Activated CD8-positive, alpha-beta memory T cell treated with anti-CD3 and anti-CD28 coated beads, Interleukin-2, amount 50 U/mL, for 24 hours (primary cell): ENCODE measurements around the gene CHMP2A.
"Not testable (repeated sequence)": the region's sequence is repeated elsewhere in the genome, so short reads cannot be mapped to it uniquely, and the experiment has no call there.

Experiments
- DNase-seq: peaks from one replicate; pipeline ENCODE4 v3.0.0-alpha.2; 2020; ENCODE audit errors: extremely low read depth

Gene CHMP2A

DNA sequence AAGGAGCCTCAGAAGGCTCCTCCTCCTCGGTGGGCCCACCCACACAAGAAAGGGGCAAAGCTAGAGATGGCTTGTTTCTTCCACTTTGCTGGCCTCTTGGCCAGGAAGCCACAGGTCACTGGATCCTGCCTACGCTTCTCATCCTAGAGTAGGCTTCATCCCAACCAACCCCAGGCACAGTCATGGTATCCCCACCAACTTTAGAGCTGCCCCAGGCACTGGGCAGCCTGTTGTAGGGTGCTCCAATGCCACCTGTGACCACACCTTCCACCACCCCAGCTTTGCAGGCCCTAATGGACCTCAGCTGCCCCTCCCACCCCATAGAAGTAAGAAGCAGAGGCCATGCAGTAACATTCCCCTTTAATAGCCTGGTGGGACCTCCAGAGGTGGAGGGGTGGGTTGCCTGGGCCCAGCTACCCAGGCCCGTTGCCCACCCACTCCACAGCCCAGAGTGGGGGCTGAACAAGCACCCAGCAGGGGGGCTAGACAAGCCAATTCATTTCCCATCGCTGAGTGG is 522 bp upstream of the CHMP2A start:
- DNase-seq = no peak

DNA sequence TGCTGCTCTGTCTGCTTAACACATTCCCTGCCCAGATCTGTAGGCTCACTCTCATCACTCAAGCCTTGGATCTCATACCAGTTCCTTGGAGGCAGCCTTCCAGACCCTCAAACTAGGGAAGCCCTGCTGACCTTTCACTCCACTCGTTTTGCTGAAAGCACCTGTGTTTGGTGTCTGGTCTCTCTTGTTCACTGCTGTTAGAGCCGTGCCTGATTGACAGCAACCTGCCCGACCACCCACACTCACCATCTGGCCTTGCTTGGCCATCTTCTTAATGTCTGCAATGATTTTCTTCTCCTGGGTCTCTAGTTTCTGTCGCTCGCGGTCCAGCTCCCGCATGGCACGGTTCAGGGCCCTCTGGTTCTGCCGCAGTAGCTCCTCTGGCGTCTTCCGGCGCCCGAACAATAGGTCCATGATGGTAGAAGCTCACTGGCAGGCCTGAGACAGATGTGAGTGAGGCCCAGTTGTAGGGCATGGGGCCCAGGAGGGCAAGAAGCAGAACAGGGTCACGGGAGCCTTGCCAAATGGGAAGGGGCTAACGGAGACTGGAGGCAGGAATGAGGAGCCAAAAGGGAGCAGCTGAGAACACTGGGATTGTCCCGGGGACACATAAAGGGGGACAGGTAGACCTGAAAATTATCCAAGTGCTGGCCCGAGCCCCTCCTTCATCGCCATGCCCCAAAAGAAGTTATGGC is 959 bp downstream of the CHMP2A start:
- DNase-seq = no peak

DNA sequence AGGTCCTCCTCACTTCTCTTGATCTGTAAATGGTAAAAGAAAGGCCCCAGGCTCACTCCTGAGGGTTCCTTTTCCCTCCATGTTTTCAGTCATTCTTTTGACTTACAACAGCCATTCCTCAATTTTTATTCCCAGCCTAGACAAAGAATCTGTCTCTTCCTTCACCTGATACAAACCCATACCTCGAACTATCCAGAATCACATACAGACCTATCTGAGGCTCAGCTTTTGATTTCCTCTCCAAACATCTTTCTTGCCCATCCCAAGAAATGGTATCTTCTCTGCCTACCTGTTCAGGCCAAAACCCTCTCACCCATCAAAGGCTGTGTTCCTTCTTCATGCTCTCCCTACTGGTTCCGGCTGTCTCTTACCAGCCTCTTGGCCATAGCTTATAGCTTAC is 2.2 kb downstream of the CHMP2A start:
- DNase-seq = no peak

DNA sequence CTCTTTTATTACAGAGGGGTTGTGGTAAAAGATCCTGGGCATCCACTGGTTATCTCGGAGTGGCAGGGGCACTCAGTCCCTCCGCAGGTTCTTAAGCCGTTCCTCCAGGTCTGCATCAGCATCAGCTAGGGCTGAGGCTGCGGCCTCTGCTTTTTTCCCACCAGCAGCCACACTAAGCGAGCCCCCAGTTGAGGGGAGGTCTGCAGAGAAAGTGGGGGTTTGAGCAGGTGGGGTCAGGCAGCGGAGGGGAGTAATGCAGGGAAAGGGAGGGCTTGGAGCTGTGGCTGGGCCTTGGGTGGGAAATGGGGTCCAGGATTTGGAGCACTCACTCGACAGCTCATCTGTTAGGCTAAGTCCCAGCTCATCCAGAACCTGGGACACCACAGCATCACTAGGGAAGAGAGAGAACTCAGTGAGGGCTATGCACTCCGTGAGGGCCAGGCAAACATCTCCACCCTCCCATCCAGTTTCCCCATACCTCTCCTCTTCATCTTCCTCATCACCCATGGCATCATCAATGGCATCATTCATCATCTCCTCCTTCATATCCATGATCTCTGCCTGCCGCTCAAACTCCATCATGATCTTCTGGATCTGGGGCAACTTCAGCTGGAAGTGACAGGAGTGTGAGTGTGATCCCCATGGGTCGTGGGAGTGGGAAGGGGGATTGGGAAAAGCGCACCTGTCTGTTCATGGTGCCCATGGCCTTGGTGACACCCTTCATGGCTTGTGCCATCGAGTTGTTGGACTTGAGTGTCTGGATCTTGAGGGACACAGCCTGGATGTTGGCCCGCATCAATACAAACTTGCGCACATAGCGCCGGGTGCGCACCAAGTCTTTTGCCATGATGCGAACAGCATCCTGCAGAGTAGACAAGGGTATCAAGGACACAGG is 3.1 kb downstream of the CHMP2A start:
- DNase-seq = no peak

DNA sequence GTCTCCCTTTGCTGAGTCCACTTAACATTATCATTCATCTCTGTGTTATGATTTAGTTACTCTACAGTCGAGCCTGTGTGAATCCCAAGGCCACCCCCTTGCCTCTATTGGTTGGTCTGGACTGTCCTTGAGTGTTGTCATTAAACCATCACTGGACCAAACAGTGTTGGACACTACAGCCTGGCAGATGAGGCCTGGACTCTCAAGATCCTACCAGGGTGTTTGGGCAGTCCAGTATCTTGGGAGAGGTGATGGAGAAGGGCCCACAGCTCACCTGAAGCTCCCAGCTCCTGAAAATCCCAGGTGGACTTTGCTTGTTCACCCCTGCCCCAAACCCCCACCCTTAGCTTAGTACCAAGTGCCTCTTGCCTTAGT is 3.8 kb downstream of the CHMP2A start:
- no peak for DNase-seq

DNA sequence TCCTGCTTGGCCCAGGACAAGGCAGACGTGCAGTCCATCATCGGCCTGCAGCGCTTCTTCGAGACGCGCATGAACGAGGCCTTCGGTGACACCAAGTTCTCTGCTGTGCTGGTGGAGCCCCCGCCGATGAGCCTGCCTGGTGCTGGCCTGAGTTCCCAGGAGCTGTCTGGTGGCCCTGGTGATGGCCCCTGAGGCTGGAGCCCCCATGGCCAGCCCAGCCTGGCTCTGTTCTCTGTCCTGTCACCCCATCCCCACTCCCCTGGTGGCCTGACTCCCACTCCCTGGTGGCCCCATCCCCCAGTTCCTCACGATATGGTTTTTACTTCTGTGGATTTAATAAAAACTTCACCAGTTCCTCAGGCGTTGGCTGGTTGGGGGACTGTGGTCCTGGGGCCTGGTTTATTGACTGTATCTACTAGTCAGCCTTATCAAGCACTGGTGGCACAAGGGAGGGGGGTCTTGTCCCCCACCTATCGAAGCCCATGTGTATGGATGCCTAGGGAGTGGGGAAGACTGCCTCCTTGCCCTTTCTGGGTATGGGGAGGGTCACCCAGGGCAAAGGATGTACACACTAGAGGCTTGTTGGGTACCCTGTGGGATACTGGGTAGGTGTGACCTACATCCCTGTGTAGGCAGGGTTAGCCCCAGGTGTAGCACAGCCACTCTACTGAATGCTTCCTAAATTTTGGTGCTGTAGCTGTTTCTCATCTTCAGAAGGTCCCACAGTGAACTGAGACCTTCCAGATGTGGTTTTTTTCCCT is 4.4 kb downstream of the CHMP2A start:
- no peak for DNase-seq

DNA sequence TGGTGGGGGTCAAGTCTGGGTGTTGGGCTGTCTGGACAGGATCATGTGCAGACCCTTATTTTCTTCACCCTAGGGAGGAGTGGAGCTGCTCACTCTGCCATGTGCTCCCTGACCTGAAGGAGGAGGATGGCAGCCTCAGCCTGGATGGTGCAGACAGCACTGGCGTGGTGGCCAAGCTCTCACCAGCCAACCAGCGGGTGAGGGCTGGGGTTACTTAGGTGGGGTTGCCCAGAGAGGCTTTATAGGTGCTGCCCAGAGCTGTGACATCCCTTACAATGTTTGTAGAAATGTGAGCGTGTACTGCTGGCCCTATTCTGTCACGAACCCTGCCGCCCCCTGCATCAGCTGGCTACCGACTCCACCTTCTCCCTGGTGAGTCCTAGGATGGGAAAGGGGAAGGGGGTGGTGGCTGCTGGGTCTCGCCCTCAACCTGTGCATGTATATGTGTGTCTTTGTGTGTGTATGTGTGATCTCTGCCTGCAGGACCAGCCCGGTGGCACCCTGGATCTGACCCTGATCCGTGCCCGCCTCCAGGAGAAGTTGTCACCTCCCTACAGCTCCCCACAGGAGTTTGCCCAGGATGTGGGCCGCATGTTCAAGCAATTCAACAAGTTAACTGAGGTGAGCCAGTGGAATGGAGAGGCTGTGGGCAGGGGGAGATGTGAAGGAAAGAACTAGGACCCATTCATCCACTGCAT is 5.1 kb downstream of the CHMP2A start:
- no peak for DNase-seq

DNA sequence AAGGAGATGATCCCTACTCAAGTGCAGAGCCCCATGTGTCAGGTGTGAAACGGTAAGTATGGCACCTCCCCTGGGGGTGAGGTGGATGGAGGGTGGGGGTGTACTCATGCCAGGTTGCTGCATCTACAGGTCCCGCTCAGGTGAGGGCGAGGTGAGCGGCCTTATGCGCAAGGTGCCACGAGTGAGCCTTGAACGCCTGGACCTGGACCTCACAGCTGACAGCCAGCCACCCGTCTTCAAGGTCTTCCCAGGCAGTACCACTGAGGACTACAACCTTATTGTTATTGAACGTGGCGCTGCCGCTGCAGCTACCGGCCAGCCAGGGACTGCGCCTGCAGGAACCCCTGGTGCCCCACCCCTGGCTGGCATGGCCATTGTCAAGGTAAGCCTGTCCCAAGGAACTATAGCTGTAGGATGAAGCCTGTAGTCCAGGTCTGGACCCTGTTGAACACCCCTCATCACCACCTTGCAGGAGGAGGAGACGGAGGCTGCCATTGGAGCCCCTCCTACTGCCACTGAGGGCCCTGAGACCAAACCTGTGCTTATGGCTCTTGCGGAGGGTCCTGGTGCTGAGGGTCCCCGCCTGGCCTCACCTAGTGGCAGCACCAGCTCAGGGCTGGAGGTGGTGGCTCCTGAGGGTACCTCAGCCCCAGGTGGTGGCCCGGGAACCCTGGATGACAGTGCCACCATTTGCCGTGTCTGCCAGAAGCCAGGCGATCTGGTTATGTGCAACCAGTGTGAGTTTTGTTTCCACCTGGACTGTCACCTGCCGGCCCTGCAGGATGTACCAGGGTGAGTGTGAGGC is 5.8 kb downstream of the CHMP2A start:
- no peak for DNase-seq

DNA sequence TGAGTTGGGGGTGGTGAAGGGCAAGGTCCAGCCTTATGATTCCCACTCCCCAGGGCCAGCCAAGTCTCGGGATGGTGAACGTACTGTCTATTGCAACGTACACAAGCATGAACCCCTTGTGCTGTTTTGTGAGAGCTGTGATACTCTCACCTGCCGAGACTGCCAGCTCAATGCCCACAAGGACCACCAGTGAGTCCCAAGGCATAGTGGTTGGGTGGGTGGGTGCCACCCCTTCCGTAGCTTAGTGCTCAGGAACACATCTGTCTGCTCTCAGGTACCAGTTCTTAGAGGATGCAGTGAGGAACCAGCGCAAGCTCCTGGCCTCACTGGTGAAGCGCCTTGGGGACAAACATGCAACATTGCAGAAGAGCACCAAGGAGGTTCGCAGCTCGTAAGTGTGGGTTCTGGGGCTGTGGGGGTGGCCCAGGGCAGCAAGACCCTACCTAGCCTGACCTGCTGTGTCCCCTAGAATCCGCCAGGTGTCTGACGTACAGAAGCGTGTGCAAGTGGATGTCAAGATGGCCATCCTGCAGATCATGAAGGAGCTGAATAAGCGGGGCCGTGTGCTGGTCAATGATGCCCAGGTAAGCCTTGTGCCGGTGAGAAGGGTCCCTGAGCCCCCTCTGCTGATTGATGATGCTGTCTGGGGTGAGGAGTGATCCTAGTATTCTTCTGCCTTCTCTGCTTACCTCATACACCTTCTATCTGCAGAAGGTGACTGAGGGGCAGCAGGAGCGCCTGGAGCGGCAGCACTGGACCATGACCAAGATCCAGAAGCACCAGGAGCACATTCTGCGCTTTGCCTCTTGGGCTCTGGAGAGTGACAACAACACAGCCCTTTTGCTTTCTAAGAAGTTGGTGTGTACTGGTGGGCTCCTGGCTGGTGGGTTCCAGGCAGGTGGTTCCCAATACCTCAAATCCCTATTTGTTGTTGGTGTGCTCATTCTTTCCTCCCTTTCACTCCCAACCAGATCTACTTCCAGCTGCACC is 7.3 kb downstream of the CHMP2A start:
- DNase-seq = no peak

DNA sequence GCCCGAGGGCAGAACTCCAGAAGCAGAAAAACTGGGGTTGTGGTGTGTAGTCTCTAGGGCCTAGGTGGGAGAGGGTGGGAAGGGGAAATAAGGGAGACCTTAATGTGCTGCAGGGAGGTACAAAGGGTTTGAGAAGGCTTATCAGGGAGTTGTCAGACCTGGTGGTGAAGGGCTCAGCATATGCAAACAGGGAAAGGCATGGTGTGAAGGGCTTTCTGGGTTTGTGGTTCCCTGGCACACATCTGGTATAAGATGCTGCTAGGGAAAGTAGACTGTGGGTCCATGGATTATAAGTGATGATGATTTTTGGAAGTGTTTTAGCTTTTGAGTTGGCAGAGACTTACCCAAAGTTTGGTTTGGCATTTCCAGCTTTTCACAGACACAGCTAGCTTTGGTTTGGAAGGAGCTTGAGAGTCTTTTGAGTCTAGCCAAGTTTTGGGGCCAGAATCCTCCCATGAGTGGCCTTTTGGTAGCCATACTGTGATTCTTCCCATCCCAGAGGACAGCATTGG is 8.8 kb downstream of the CHMP2A start:
- DNase-seq = no peak

DNA sequence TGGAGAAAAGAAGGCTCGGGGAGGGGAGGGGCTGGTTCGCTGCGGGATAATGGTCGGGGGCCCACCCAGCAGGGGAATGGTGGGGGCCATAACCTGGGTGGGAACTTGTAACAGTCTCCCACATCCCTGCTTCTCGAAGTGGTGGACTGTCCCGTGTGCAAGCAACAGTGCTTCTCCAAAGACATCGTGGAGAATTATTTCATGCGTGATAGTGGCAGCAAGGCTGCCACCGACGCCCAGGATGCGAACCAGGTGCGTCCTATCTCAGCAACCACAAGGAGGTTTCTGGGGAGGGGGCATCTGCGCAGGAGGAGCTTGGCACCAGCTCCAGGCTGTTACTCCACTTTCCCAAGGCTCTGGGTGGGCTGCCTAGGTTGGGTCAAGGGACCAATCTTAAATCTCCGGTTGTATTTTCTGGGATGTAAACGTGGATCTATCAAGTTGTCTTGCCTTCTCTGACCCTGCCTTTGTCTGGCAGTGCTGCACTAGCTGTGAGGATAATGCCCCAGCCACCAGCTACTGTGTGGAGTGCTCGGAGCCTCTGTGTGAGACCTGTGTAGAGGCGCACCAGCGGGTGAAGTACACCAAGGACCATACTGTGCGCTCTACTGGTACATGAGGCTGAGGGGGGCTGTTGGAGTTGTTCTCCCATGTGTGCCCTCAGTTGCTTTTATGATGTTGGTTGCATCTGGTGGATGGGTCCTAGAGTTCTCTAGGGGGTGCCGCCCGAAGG is 9.5 kb downstream of the CHMP2A start:
- DNase-seq = no peak

DNA sequence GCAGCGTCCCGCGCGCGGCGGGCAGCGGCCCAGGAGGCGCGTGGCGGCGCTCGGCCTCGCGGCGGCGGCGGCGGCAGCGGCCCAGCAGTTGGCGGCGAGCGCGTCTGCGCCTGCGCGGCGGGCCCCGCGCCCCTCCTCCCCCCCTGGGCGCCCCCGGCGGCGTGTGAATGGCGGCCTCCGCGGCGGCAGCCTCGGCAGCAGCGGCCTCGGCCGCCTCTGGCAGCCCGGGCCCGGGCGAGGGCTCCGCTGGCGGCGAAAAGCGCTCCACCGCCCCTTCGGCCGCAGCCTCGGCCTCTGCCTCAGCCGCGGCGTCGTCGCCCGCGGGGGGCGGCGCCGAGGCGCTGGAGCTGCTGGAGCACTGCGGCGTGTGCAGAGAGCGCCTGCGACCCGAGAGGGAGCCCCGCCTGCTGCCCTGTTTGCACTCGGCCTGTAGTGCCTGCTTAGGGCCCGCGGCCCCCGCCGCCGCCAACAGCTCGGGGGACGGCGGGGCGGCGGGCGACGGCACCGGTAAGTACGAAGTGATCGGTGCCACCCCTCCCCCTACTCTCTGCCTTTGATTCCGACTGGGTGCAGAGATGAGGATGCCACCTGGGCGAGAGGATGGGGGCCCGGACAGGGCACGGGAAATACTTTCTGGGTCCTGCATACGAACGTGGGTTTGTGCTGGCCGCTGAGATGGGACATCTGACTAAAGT is 10.2 kb downstream of the CHMP2A start:
- DNase-seq = no peak

DNA sequence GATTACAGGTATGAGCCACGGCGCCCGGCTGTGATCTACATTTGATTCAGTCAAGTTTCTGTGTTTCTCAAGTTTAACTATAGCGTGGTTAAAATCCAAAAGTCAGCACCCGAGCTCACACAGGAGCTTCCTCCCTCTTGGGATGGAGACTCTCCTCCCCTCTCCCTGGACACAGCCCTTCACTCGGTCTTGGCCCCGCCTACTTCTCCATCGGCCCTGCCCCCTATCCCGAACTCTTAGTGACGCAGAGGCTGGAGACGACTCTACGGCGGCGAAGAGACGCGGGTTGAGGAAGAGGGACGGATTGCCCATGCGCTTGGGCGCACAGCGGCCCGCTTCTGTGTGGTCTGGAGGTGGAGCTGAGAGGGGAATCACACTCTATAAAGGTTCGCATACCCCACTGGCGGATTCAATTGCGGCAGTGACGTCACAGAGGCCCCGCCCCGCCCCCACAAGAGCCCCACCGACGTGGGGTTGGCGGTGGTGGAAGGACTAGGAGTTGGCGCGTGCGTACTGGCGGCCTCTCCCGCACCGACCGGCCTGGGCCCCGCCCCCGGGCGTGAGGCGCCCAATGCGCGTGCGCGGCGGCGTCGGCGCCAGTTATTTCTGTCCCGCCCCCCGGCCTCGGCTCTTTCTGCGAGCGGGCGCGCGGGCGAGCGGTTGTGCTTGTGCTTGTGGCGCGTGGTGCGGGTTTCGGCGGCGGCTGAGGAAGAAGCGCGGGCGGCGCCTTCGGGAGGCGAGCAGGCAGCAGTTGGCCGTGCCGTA is 10.9 kb downstream of the CHMP2A start, which contains the start of gene TRIM28:
Gene TRIM28, plus strand, starts transcription at position 239 of the 765 bp plus-strand sequence. CDS start 694 bp downstream, outside the sequence.
- peak; percentile 100 for DNase-seq

DNA sequence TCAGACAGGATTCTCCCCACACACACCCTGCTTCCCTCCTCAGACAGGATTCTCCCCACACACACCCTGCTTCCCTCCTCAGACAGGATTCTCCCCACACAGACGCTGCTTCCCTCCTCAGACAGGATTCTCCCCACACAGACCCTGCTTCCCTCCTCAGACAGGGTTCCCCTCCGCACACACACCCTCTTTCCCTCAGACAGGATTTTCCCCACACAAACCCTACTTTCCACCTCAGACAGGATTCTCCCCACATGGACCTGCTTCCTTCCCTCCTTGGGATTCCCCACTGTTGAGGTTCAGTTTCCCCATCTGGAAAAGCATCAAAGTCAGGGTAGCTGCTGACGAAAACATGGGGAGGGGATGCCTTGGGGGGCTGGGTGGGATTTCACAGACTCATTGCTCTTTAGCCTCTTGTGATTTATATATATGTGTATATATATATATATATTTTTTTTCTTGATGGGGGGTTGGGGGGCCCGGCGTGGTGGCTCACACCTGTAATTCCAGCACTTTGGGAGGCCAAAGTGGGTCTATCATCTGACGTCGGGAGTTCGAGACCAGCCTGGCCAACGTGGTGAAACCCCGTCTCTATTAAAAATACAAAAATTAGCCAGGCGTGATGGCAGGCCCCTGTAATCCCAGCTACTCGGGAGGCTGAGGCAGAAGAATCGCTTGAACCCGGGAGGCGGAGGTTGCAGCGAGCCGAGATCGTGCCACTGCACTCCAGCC is 12.1 kb downstream of the CHMP2A start:
- not testable (repeated sequence) for DNase-seq

DNA sequence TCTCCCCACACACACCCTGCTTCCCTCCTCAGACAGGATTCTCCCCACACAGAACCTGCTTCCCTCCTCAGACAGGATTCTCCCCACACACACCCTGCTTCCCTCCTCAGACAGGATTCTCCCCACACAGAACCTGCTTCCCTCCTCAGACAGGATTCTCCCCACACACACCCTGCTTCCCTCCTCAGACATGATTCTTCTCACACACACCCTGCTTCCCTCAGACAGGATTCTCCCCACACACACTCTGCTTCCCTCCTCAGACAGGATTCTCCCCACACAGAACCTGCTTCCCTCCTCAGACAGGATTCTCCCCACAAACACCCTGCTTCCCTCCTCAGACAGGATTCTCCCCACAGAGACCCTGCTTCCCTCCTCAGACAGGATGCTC is 15.7 kb downstream of the CHMP2A start:
- DNase-seq = not testable (repeated sequence)
